CMK (cell line): ENCODE data around the gene ABHD17C.

Experiments
- DNase-seq: peaks from one replicate; pipeline ENCODE4 v3.0.0-alpha.2; 2010; ENCODE audit warnings: low read depth

Gene ABHD17C

DNA sequence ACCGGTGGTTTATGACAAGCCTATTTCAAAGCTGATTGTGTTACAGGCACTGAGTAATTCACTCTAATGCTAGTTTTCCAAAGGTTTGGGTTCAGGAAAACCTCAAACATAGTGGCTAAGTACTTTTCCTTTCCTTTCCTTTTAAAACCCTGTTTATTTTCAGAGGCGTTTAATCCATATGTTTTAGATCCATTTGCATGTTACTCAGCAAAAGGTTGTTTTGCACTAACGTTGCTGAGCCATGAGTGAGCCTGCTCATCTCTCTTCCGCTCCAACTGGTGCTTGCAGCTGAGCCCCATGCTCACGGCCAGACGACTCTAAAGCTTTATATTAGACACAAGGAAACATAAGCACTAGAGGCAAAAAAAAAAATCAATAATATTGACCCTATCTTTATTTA lies 93.4 kb downstream of the ABHD17C start:
- no peak for DNase-seq

- no peak for DNase-seq
Measured at GRCh38 chr15:80789296-80789695, 94.2 kb downstream of the ABHD17C start.

DNA sequence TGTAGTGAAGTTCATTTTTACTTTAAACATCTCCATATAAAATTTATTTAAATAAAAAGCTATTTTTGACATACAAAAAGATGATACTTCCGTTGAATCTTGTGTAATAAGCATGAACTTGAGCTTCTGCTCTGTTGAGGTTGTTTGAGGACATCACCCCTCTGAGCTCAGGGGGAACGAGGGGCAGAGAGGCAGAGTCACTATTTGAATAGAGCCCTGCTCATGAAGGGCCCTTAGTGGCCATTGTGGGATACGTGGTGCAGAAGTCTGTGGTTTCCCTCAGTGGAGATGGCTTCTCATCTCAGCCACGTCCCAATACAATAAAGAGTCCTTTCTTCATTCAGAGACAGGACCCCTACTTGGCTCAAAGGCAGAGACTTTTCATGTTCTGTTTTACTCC lies 94.7 kb downstream of the ABHD17C start:
- DNase-seq, result no peak

- no peak for DNase-seq
Measured at GRCh38 chr15:80790236-80790635, 95.1 kb downstream of the ABHD17C start.

DNA sequence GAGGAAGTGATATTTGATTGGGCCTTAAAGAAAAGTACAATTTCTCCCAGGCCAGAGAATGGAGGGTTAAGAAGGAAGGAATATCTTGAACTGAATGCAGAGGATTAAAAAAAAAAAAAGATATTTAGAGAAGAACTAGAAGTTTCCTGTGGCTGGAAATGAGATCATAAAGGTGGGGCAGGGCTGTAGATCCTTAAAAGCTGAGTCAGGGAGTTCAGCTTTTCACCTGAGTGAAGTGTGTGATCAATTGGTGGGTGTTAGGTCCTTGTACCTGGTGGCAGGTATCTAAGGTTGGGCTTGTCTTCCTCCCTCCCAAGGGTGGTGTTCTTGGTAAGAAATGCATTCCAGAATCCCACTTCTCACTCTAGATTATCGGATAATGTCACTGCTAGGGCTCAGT lies 95.9 kb downstream of the ABHD17C start:
- no peak for DNase-seq

DNA sequence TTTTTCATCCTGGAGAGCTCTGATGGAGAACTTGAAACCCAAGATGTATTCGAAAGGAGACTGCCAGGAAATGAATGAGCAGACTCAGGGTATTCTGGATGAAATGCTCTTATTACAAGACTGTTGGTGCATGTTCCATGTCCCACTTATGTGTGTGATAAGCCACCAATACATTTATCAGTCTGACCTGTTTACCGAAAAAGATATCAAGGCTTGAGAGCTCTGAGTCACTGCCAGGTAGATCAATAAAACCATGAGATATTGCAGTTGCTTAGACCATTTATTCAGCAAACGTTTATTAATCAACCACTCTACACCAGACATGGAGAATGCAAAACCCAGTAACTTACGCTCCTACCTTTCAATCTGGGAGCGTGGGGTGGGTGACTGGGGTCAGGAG lies 101.3 kb downstream of the ABHD17C start:
- no peak for DNase-seq

GRCh38 chr15:80798911-80799310 lies 103.8 kb downstream of the ABHD17C start:
- no peak for DNase-seq

- DNase-seq, result no peak
Measured at GRCh38 chr15:80800067-80800466, 105.0 kb downstream of the ABHD17C start.

- DNase-seq, result no peak
Measured at GRCh38 chr15:80801891-80802680, 107.0 kb downstream of the ABHD17C start.

- no peak for DNase-seq
Measured at GRCh38 chr15:80803580-80804525, 108.7 kb downstream of the ABHD17C start.

GRCh38 chr15:80804970-80805495 lies 109.9 kb downstream of the ABHD17C start:
- DNase-seq, result no peak
